HG03354 (cell line): ENCODE data around the gene ADRA2C.

ENCODE experiments used
- ATAC-seq: cut with Tn5 transposase; IDR thresholded peaks from one replicate; pipeline ENCODE4 v1.9.1; 2021; ENCODE audit warnings: mild to moderate bottlenecking; ENCODE audit not compliant: unreplicated experiment, poor library complexity, severe bottlenecking

The ADRA2C gene

GRCh38 chr4:3773552-3774001 is 7.4 kb downstream of the ADRA2C start:
- no peak for ATAC-seq

GRCh38 chr4:3774253-3774883 is 8.2 kb downstream of the ADRA2C start:
- ATAC-seq: no peak

- ATAC-seq: no peak
Observed at GRCh38 chr4:3775005-3775404, 8.8 kb downstream of the ADRA2C start.

GRCh38 chr4:3775576-3775975 is 9.4 kb downstream of the ADRA2C start:
- no peak for ATAC-seq

GRCh38 chr4:3776166-3777032 is 10.2 kb downstream of the ADRA2C start:
- ATAC-seq: no peak

GRCh38 chr4:3777033-3777390 is 10.8 kb downstream of the ADRA2C start:
- ATAC-seq: no peak

GRCh38 chr4:3777669-3778068 is 11.5 kb downstream of the ADRA2C start:
- no peak for ATAC-seq

GRCh38 chr4:3779509-3779908 is 13.3 kb downstream of the ADRA2C start:
- ATAC-seq: no peak

GRCh38 chr4:3780347-3781171 is 14.4 kb downstream of the ADRA2C start:
- no peak for ATAC-seq

GRCh38 chr4:3781193-3781886 is 15.2 kb downstream of the ADRA2C start:
- ATAC-seq: no peak

- no peak for ATAC-seq
Observed at GRCh38 chr4:3781997-3782930, 16.1 kb downstream of the ADRA2C start.

GRCh38 chr4:3783693-3784306 is 17.6 kb downstream of the ADRA2C start:
- no peak for ATAC-seq

- ATAC-seq: no peak
Observed at GRCh38 chr4:3784454-3785291, 18.5 kb downstream of the ADRA2C start.

GRCh38 chr4:3785292-3785565 is 19.0 kb downstream of the ADRA2C start:
- no peak for ATAC-seq

GRCh38 chr4:3786196-3786869 is 20.1 kb downstream of the ADRA2C start:
- no peak for ATAC-seq

GRCh38 chr4:3787489-3788365 is 21.5 kb downstream of the ADRA2C start:
- ATAC-seq: no peak

- no peak for ATAC-seq
Observed at GRCh38 chr4:3788366-3788660, 22.1 kb downstream of the ADRA2C start.
